Measurements from ENCODE around the gene CRB2. TPM values are rescaled to one million over a fixed set of nuclear protein-coding genes. Genes with fewer than 3 reads are reported as not detected.
A peak's percentile ranks its signal among the peaks of the same experiment; 100 is the strongest.

CRB2 gene
- total RNA-seq, 4 donors from 2014 or later, result 0.11 TPM; not detected in 3

DNA sequence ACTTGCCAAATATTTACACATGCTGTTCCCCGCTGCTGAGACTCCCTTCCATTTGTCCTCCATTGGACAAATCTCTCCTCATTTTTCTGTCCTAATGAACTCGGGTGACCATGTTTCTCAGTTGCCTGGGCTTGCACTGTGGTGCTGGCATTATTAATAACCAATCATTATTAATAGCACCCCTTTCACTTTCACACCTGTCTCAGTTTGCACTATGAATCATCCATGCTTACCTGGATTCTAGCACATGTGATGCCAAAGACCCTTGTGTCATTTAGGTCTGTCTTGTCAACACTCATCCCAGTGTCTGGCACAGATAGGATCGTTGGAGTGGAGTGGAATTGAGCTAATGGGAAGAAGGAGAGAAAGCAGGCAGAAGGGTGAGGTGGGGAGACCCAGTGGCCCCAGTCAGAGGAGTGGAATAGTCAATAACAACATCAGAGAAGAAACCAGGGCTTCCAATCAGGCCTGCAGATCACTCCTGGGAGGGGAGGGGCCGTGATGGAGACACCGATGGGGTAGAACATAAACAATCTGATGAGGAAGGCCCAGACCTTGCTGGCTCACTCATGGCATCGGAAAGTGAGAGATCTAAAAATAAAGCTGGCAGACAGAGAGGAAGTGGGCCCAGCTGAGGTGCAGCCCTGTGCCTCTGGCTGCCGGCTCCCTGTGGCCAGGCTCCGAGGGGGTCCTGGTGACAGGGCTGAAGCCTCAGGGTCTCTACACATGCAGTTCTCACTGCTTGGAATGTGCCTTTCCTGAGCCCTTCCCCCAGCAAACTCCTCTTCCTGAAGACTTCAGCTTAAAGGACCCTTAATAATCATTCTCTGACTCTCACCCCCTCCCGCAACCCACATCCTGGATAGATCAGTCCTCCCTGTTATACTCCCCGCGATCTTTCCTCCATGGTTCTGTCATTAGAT, 33.5 kb upstream of the CRB2 start:
- Histone ChIP-seq H3K4me1 (peaks cover 28 to 35% of the 10 kb centered on the region in 2 donors), H3K27me3 (no peaks in the 10 kb centered on the region), H3K9me3 (no peaks in the 10 kb centered on the region), H3K36me3 (no peaks in the 10 kb centered on the region), H3K27ac (peak overlapping the region in 2 of 3 donors; percentile 8 to 24), H3K4me3 (replicated peaks in 1 of 3) (no peak overlapping the region)
- 42 to 43% methylated on average over 11 of the region's 11 CpGs for WGBS, 2 donors
- no peak for TF ChIP-seq POLR2A (IDR thresholded peaks at IDR 0.05)
- TF ChIP-seq, protein P1, sequence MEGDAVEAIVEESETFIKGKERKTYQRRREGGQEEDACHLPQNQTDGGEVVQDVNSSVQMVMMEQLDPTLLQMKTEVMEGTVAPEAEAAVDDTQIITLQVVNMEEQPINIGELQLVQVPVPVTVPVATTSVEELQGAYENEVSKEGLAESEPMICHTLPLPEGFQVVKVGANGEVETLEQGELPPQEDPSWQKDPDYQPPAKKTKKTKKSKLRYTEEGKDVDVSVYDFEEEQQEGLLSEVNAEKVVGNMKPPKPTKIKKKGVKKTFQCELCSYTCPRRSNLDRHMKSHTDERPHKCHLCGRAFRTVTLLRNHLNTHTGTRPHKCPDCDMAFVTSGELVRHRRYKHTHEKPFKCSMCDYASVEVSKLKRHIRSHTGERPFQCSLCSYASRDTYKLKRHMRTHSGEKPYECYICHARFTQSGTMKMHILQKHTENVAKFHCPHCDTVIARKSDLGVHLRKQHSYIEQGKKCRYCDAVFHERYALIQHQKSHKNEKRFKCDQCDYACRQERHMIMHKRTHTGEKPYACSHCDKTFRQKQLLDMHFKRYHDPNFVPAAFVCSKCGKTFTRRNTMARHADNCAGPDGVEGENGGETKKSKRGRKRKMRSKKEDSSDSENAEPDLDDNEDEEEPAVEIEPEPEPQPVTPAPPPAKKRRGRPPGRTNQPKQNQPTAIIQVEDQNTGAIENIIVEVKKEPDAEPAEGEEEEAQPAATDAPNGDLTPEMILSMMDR (IDR thresholded peaks at IDR 0.05), result no peak
- DNase-seq, result peak in 1 of 2 donors; percentile 31
- intact Hi-C loops (cut with DNase I), result no loop called here

DNA sequence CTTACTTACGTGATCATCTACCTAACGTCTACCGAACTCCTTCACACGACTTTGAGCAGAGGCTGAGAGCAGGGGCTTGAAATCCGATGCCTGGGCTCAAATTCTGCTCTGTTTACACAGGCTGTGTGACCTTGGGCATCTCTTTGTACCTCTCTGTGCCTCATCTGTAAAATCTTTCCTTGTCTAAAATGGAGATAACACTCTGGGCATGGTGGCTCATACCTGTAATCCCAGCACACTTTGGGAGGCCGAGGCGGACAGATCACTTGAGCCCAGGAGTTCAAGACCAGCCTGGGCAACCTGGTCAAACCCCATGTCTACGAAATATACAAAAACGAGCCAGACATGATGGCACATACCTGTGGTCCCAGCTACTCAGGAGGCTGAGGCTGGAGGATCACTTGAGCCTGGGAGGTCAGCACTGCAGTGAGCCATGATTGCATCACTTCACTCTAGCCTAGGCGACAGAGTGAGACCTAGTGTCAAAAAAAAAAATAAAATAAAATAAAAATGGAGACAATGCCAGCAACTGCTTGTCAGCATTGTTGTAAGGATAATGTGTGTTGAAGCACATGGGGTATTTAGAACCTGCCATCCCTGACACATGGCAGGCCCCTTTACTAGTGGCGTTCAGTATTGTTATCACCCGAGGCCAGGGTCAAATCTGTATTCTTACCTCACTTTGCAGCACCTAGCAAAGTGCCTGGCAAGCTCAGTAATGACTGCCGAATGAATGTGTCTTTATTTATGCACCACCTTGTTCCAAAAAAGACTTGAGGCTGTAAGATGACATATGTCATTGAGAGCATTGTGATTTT, 32.6 kb upstream of the CRB2 start:
- peaks cover 26 to 41% of the 10 kb centered on the region in 2 donors for H3K4me1 ChIP-seq
- H3K27ac ChIP-seq, result peak overlapping the region in 2 of 3 donors; percentile 8 to 24
- no peaks in the 10 kb centered on the region for H3K9me3 ChIP-seq
- DNase-seq, result no peak
- no peaks in the 10 kb centered on the region for H3K36me3 ChIP-seq
- H3K4me3 ChIP-seq (replicated peaks in 1 of 3), result no peak overlapping the region
- intact Hi-C loops (cut with DNase I), result no loop called here
- H3K27me3 ChIP-seq, result no peaks in the 10 kb centered on the region
- TF ChIP-seq, protein P1 (IDR thresholded peaks at IDR 0.05), result no peak
- no peak for TF ChIP-seq POLR2A (IDR thresholded peaks at IDR 0.05)
- WGBS, 2 donors, result 77% methylated on average over 13 of the region's 13 CpGs

DNA sequence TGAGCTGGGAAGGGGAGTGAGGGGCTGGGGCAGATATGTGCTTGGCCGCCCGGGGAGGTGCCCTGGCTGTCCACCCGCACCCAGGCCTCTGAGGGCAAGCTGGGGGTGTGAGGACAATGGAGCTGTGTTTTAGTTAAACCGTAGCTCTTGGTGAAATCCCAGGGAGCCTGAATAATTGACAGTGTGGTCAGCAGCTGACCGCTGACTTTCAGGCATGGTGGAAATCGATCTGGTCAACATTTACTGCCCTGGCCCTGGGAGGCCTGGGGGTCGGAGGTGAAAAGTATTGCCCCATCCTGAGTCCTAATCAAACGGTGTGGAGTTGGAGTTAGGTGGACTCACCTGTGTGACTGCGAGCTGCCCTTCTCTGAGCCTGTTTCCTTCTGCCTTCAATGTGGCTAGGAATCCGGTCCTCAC, 31.2 kb upstream of the CRB2 start:
- Histone ChIP-seq H3K27ac (no peak overlapping the region), H3K9me3 (no peaks in the 10 kb centered on the region), H3K27me3 (no peaks in the 10 kb centered on the region), H3K36me3 (no peaks in the 10 kb centered on the region), H3K4me1 (peaks cover 18 to 40% of the 10 kb centered on the region in 2 donors), H3K4me3 (replicated peaks in 1 of 3) (no peak overlapping the region)
- intact Hi-C loops (cut with DNase I), result no loop called here
- WGBS, 2 donors, result 70 to 86% methylated on average over 9 to 10 of the region's 10 CpGs
- no peak for DNase-seq
- no peak for TF ChIP-seq POLR2A (IDR thresholded peaks at IDR 0.05)
- TF ChIP-seq, protein P1 (IDR thresholded peaks at IDR 0.05), result no peak

DNA sequence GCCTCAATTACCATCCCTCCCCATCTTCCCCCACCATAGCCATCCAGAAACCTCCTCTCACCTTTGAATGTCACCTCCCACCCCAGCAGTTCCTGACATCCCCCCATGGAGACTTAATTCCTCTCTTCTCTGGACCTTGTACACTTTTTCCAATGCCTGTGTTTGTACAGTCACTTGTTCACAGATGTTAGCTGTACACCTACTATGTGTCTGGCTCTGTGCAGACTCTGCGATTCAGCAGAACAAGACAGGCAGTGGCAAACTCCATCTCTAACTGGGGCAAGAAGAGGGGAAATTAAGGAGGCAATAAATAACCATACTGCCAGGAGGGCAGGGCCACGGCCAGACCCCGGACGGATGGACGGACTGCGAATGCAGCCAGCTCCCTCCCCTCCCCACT, 29.8 kb upstream of the CRB2 start:
- Histone ChIP-seq H3K4me1 (peaks cover 18 to 40% of the 10 kb centered on the region in 2 donors), H3K9me3 (no peaks in the 10 kb centered on the region), H3K27me3 (no peaks in the 10 kb centered on the region), H3K36me3 (no peaks in the 10 kb centered on the region), H3K4me3 (replicated peaks in 1 of 3) (no peak overlapping the region), H3K27ac (peak overlapping the region in 2 of 3 donors; percentile 87 to 94)
- 53 to 70% methylated on average over 6 of the region's 6 CpGs for whole genome bisulfite sequencing, 2 donors
- intact Hi-C loops (cut with DNase I), result no loop called here
- TF ChIP-seq POLR2A (IDR thresholded peaks at IDR 0.05), result no peak
- TF ChIP-seq, protein P1 (IDR thresholded peaks at IDR 0.05), result no peak
- DNase-seq, result no peak
